HAP-1 (cell line): ENCODE results near the gene UBASH3B.

Experiments used
- DNase-seq, 2 experiments: peaks; one replicate each; pipeline ENCODE4 v3.0.0-alpha.2; 2016 to 2020; ENCODE audit warnings: low spot score in 2 of 2
- H3K27me3 ChIP-seq: fragments of 250-450 bp; sonication (Bioruptor Pico); 2 replicates; pipeline ENCODE4 v1.5.1; 2020; ENCODE audit warnings: low read depth, mild to moderate bottlenecking, moderate library complexity
- H3K36me3 ChIP-seq: fragments of 250-450 bp; sonication (Bioruptor Pico); replicated peaks from 2 replicates; pipeline ENCODE4 v1.5.1; 2020; ENCODE audit warnings: mild to moderate bottlenecking
- H3K4me1 ChIP-seq: fragments of 250-450 bp; sonication (Bioruptor Pico); 2 replicates; pipeline ENCODE4 v1.5.1; 2020; ENCODE audit warnings: mild to moderate bottlenecking
- H3K4me3 ChIP-seq: fragments of 250-450 bp; sonication (Bioruptor Pico); 2 replicates; pipeline ENCODE4 v1.5.1; 2020; ENCODE audit warnings: mild to moderate bottlenecking, moderate library complexity
- H3K9me3 ChIP-seq: fragments of 250-450 bp; sonication (Bioruptor Pico); 2 replicates; pipeline ENCODE4 v1.5.1; 2020; ENCODE audit warnings: mild to moderate bottlenecking, moderate library complexity
- in situ Hi-C: fragments of 300-500 bp; cut with MboI; formaldehyde crosslinking; loops from 3 replicates; pipeline ENCODE4 v1.14.3; 2020; ENCODE audit warnings: low sequenced_read_pairs, inconsistent platforms, mixed read lengths

Gene UBASH3B

GRCh38 chr11:122743097-122743741 lies 87.7 kb downstream of the UBASH3B start:
- Histone ChIP-seq H3K9me3 (no peaks in the 10 kb centered on the region), H3K27me3 (peaks cover 23% of the 10 kb centered on the region), H3K4me1 (peaks cover 2% of the 10 kb centered on the region; the same call in 1 of the 2 replicates), H3K4me3 (no peak overlapping the region), H3K36me3 (no peaks in the 10 kb centered on the region)
- in situ Hi-C loops: no loop called here
- DNase-seq: no peak

GRCh38 chr11:122743949-122744348 lies 88.4 kb downstream of the UBASH3B start:
- Histone ChIP-seq H3K9me3 (no peaks in the 10 kb centered on the region), H3K36me3 (no peaks in the 10 kb centered on the region), H3K4me3 (no peak overlapping the region), H3K27me3 (peaks cover 23% of the 10 kb centered on the region), H3K4me1 (no peaks in the 10 kb centered on the region; the same call in 1 of the 2 replicates)
- no peak for DNase-seq
- in situ Hi-C loops: no loop called here

- Histone ChIP-seq H3K36me3 (no peaks in the 10 kb centered on the region), H3K4me1 (no peaks in the 10 kb centered on the region; the same call in 1 of the 2 replicates), H3K27me3 (peaks cover 20% of the 10 kb centered on the region), H3K4me3 (no peak overlapping the region), H3K9me3 (no peaks in the 10 kb centered on the region)
- no peak for DNase-seq
- in situ Hi-C loops: no loop called here
Observed at GRCh38 chr11:122744357-122744756, 88.8 kb downstream of the UBASH3B start.

- H3K9me3 ChIP-seq: no peaks in the 10 kb centered on the region
- DNase-seq: no peak
- H3K4me3 ChIP-seq: no peak overlapping the region
- no peaks in the 10 kb centered on the region; the same call in 1 of the 2 replicates for H3K4me1 ChIP-seq
- in situ Hi-C loops: no loop called here
- H3K36me3 ChIP-seq: no peaks in the 10 kb centered on the region
- H3K27me3 ChIP-seq: peaks cover 13% of the 10 kb centered on the region; the same call in 1 of the 2 replicates
Observed at GRCh38 chr11:122745111-122745510, 89.6 kb downstream of the UBASH3B start.

GRCh38 chr11:122746050-122746478 lies 90.5 kb downstream of the UBASH3B start:
- no peak overlapping the region for H3K4me3 ChIP-seq
- in situ Hi-C loops: no loop called here
- H3K27me3 ChIP-seq: peaks cover 3% of the 10 kb centered on the region; the same call in 1 of the 2 replicates
- no peaks in the 10 kb centered on the region; the same call in 1 of the 2 replicates for H3K4me1 ChIP-seq
- H3K9me3 ChIP-seq: no peaks in the 10 kb centered on the region
- no peaks in the 10 kb centered on the region for H3K36me3 ChIP-seq
- no peak for DNase-seq

GRCh38 chr11:122746611-122747244 lies 91.2 kb downstream of the UBASH3B start:
- no peak for DNase-seq
- Histone ChIP-seq H3K36me3 (no peaks in the 10 kb centered on the region), H3K27me3 (0 out of 2 replicates have a peak, but pooled peaks cover 2% of the 10 kb centered on the region), H3K9me3 (no peaks in the 10 kb centered on the region), H3K4me1 (no peaks in the 10 kb centered on the region; the same call in 1 of the 2 replicates), H3K4me3 (no peak overlapping the region)
- in situ Hi-C loops: no loop called here

GRCh38 chr11:122747351-122747781 lies 91.8 kb downstream of the UBASH3B start:
- H3K36me3 ChIP-seq: no peaks in the 10 kb centered on the region
- no peaks in the 10 kb centered on the region for H3K27me3 ChIP-seq
- no peaks in the 10 kb centered on the region; the same call in 1 of the 2 replicates for H3K4me1 ChIP-seq
- H3K4me3 ChIP-seq: no peak overlapping the region
- no peak for DNase-seq
- in situ Hi-C loops: no loop called here
- no peaks in the 10 kb centered on the region for H3K9me3 ChIP-seq

- H3K4me1 ChIP-seq: no peaks in the 10 kb centered on the region; the same call in 1 of the 2 replicates
Observed at GRCh38 chr11:122749005-122749687, 93.6 kb downstream of the UBASH3B start.

GRCh38 chr11:122750049-122750448 lies 94.5 kb downstream of the UBASH3B start:
- no peaks in the 10 kb centered on the region for H3K27me3 ChIP-seq
- in situ Hi-C loops: no loop called here

More at GRCh38 chr11:122749005-122749687, 93.6 kb downstream of the UBASH3B start:
- peak; percentile 44 to 59 for DNase-seq
- Histone ChIP-seq H3K27me3 (no peaks in the 10 kb centered on the region), H3K9me3 (no peaks in the 10 kb centered on the region), H3K36me3 (no peaks in the 10 kb centered on the region), H3K4me3 (no peak overlapping the region)
- in situ Hi-C loops: no loop called here

GRCh38 chr11:122751292-122752070 lies 96.0 kb downstream of the UBASH3B start:
- Histone ChIP-seq H3K9me3 (no peaks in the 10 kb centered on the region), H3K36me3 (no peaks in the 10 kb centered on the region), H3K4me3 (no peak overlapping the region), H3K4me1 (no peaks in the 10 kb centered on the region; the same call in 1 of the 2 replicates), H3K27me3 (no peaks in the 10 kb centered on the region)
- in situ Hi-C loops: no loop called here
- no peak for DNase-seq

More at GRCh38 chr11:122750049-122750448, 94.5 kb downstream of the UBASH3B start:
- Histone ChIP-seq H3K4me3 (no peak overlapping the region), H3K4me1 (no peaks in the 10 kb centered on the region; the same call in 1 of the 2 replicates), H3K36me3 (no peaks in the 10 kb centered on the region), H3K9me3 (no peaks in the 10 kb centered on the region)
- DNase-seq: no peak

- DNase-seq: no peak
- H3K27me3 ChIP-seq: no peaks in the 10 kb centered on the region
- H3K4me3 ChIP-seq: no peak overlapping the region
- H3K9me3 ChIP-seq: no peaks in the 10 kb centered on the region
- H3K36me3 ChIP-seq: no peaks in the 10 kb centered on the region
- in situ Hi-C loops: no loop called here
- no peaks in the 10 kb centered on the region; the same call in 1 of the 2 replicates for H3K4me1 ChIP-seq
Observed at GRCh38 chr11:122754028-122754427, 98.5 kb downstream of the UBASH3B start.

GRCh38 chr11:122754553-122755322 lies 99.2 kb downstream of the UBASH3B start:
- peak; percentile 3 to 24 for DNase-seq
- Histone ChIP-seq H3K4me3 (no peak overlapping the region), H3K4me1 (no peaks in the 10 kb centered on the region), H3K36me3 (no peaks in the 10 kb centered on the region), H3K27me3 (no peaks in the 10 kb centered on the region), H3K9me3 (no peaks in the 10 kb centered on the region)
- in situ Hi-C loops: no loop called here
